OCI-LY7 (cell line): ENCODE data around the gene ATG4B. TPM values are rescaled to one million over a fixed set of nuclear protein-coding genes. Genes with fewer than 3 reads are reported as not detected.

ENCODE experiments used
- BruUV-seq: library from RNA; stranded (reverse); fragments of 400-500 nt; replicated peaks from 2 replicates; lab custom pipeline; 2021; lab: Mats Ljungman, UMichigan
- CTCF ChIA-PET: fragments of 300-600 bp; sonication (Branson Sonifier 250); formaldehyde crosslinking; loops from one replicate; lab custom pipeline; 2022; ENCODE audit warnings: antibody characterized with exemption; ENCODE audit not compliant: unreplicated experiment; lab: Charles Lee
- POLR2A ChIA-PET: fragments of 300-600 bp; sonication (Branson Sonifier 250); formaldehyde crosslinking; loops from one replicate; lab custom pipeline; 2022; ENCODE audit warnings: antibody characterized with exemption; lab: Charles Lee
- DNase-seq: peaks from one replicate; pipeline ENCODE4 v3.0.0-alpha.2; 2015; ENCODE audit warnings: low spot score
- H2AFZ ChIP-seq: fragments of 200-600 bp; sonication (generic), shearing (Covaris generic); 2 replicates; pipeline ENCODE4 v1.6.1; 2014; ENCODE audit warnings: mild to moderate bottlenecking, antibody characterized with exemption, low read length, moderate library complexity
- H3K27ac ChIP-seq: fragments of 200-600 bp; sonication (generic); 2 replicates; pipeline ENCODE4 v1.5.1; 2014; ENCODE audit warnings: mixed run types, low read depth, mild to moderate bottlenecking, moderate library complexity, low read length, inconsistent platforms; ENCODE audit not compliant: poor library complexity, severe bottlenecking
- H3K36me3 ChIP-seq: fragments of 200-600 bp; sonication (generic); 2 replicates; pipeline ENCODE4 v1.6.1; 2014; ENCODE audit warnings: mild to moderate bottlenecking, antibody characterized with exemption, low read length, moderate library complexity, mixed read lengths; ENCODE audit not compliant: insufficient read depth
- H3K4me1 ChIP-seq: fragments of 200-600 bp; sonication (generic); 2 replicates; pipeline ENCODE4 v1.5.1; 2014; ENCODE audit warnings: mild to moderate bottlenecking, low read length; ENCODE audit not compliant: insufficient read depth, poor library complexity, severe bottlenecking
- H3K4me2 ChIP-seq: fragments of 200-600 bp; sonication (generic); 2 replicates; pipeline ENCODE4 v1.6.1; 2014; ENCODE audit warnings: mild to moderate bottlenecking, low read length
- H3K4me3 ChIP-seq: fragments of 200-600 bp; sonication (generic); 2 replicates; pipeline ENCODE4 v1.5.1; 2014; ENCODE audit warnings: mild to moderate bottlenecking, low read depth, low read length; ENCODE audit not compliant: poor library complexity, severe bottlenecking
- H3K79me2 ChIP-seq: fragments of 200-600 bp; sonication (generic); 2 replicates; pipeline ENCODE4 v1.6.1; 2016; ENCODE audit warnings: low read depth, mild to moderate bottlenecking, low read length, moderate library complexity, mixed read lengths; ENCODE audit not compliant: insufficient read depth
- H3K9me2 ChIP-seq: fragments of 200-600 bp; sonication (generic); 2 replicates; pipeline ENCODE4 v1.6.1; 2016; ENCODE audit warnings: mild to moderate bottlenecking, low read length, mixed read lengths; ENCODE audit not compliant: insufficient read depth
- H3K9me3 ChIP-seq: fragments of 200-600 bp; sonication (generic); 2 replicates; pipeline ENCODE4 v1.6.1; 2014; ENCODE audit warnings: mild to moderate bottlenecking, mixed run types, low read length, mixed read lengths
- H4K20me1 ChIP-seq: fragments of 200-600 bp; sonication (generic); 2 replicates; pipeline ENCODE4 v1.6.1; 2014; ENCODE audit warnings: mild to moderate bottlenecking, antibody characterized with exemption, low read length, moderate library complexity, mixed read lengths; ENCODE audit not compliant: insufficient read depth
- CTCF ChIP-seq: fragments of 200-600 bp; sonication (generic); conservative IDR thresholded peaks from 2 replicates; pipeline ENCODE4 v1.5.1; 2014; ENCODE audit warnings: mild to moderate bottlenecking, antibody characterized with exemption, low read length, moderate library complexity, mixed read lengths
- EZH2phosphoT487 ChIP-seq: fragments of 200-600 bp; sonication (generic); IDR thresholded peaks from 2 replicates; pipeline ENCODE4 v1.6.1; 2018; ENCODE audit warnings: low read depth, borderline replicate concordance, mild to moderate bottlenecking, mixed run types, antibody characterized with exemption, low read length, moderate library complexity, mixed read lengths
- intact Hi-C: fragments of 100-400 bp; cut with micrococcal nuclease; formaldehyde crosslinking; loops from one replicate; pipeline ENCODE4 v1.10.0; 2022; ENCODE audit not compliant: unreplicated experiment
- total RNA-seq, 2 experiments: library from RNA; depleted of rRNA in 1 of 2; stranded (reverse); fragments of >200 nt in 1 of 2; shearing (Covaris generic) in 1 of 2; gene quantifications; 2 replicates each; pipeline ENCODE4 v1.2.3, GENCODE V29; 2014 to 2022

The ATG4B gene
- total RNA-seq, 2 experiments from 2014 or later = 72.4 to 133 TPM

GRCh38 chr2:241680827-241681599, 43.5 kb downstream of the ATG4B start:
- BruUV-seq = no TSS peak
- Histone ChIP-seq H3K4me2 (no peak overlapping the region), H3K27ac (no peak overlapping the region), H3K9me3 (no peaks in the 10 kb centered on the region), H3K4me3 (no peak overlapping the region), H2AFZ (no peak overlapping the region), H3K36me3 (peaks cover 97% of the 10 kb centered on the region), H3K4me1 (peaks cover 10% of the 10 kb centered on the region), H3K9me2 (no peaks in the 10 kb centered on the region), H3K79me2 (peaks cover 34% of the 10 kb centered on the region), H4K20me1 (no peaks in the 10 kb centered on the region)
- no peak for TF ChIP-seq EZH2phosphoT487
- no peak for TF ChIP-seq CTCF
- ChIA-PET POLR2A (no interaction called here), CTCF (no interaction called here)
- intact Hi-C loops = loop anchor here (10.0 kb wide), 1 partner anchor 326 kb away; the partner anchor contains the start of gene FARP2
- DNase-seq = no peak

GRCh38 chr2:241686324-241686649, 48.8 kb downstream of the ATG4B start:
- Histone ChIP-seq H3K4me3 (peak overlapping the region; percentile 90), H3K36me3 (peaks cover 66% of the 10 kb centered on the region), H3K79me2 (peaks cover 53% of the 10 kb centered on the region), H4K20me1 (no peaks in the 10 kb centered on the region), H3K4me2 (peak overlapping the region; percentile 92), H3K4me1 (peaks cover 17% of the 10 kb centered on the region), H3K9me2 (no peaks in the 10 kb centered on the region), H3K9me3 (no peaks in the 10 kb centered on the region), H2AFZ (peak overlapping the region; percentile 52; the same call in 1 of the 2 replicates), H3K27ac (peak overlapping the region; percentile 69)
- intact Hi-C loops = loop anchor here (1.0 to 10.0 kb wide), 5 partner anchors 15 to 583 kb away; partner anchors contain the start of genes D2HGDH, FARP2 and MTERF4
- ChIA-PET CTCF (no interaction called here), POLR2A (interaction anchor here (0.6 to 4.1 kb wide), 11 partner anchors 9 to 627 kb away, joined by 3 to 46 read pairs (median 4); partner anchors contain the start of genes ATG4B, D2HGDH, HDLBP and ING5)
- DNase-seq = no peak
- TF ChIP-seq CTCF (no peak), EZH2phosphoT487 (no peak)
- no TSS peak for BruUV-seq
